ENCODE measurements around the gene ZNF579. TPM values are rescaled to one million over a fixed set of nuclear protein-coding genes. Genes with fewer than 3 reads are reported as not detected.

ZNF579 gene
- total and polyA plus RNA-seq, 2 donors (not counting 3 experiments of a cell fraction or from before 2014, with no cell fraction given): 11.6 to 15.7 TPM

DNA sequence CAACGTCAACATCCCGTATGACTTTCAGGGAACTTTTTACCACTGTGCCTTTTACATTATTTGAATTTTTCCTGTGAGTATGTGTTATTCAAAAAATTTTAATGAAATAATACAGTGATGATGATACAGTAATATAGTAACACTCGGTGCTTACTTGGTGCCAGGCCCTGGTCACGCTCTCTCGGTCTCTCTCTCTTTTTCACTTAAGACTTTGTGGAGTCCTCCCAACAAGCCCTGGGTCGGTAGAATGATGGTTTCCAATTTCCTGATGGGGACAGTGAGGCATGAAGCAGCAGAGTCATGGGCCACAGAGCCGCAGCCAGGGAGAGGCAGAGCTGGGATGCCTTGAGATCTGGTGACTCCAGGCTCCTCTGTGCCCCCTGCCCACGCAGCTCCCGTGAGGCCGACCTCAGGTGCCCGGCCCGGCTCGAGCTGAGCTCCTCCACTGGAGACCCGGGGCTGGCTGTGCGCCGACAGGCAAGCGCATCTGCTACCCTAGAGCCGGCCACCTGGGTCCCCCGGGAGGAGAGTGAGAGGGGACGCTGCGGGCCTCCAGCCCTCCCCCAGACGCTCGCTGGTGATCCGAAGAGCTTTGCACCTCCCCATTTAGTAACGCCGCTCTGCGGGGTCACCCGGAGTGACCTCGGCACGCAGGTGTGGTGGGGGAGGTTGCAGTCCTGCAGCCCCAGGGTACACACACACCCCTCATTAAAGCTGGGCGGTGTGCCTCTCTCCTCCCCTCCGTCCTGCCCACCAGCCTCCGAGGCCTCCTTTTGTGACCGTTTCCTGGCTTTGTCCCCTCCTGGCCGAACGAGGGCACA is 30.9 kb downstream of the ZNF579 start:
- Histone ChIP-seq H3K36me3 (ENCODE audit: control insufficient read depth in 2 of 2, extremely low read depth in 1 of 2, insufficient read depth in 2 of 2, low read length in 2 of 2) (no peaks in the 10 kb centered on the region), H3K9me1 (replicated peaks; ENCODE audit: control insufficient read depth, extremely low read depth, insufficient read depth, low read length) (no peaks in the 10 kb centered on the region)
- CTCF ChIA-PET: interaction anchor here (0.7 to 2.0 kb wide), 7 partner anchors 9 to 83 kb away, joined by 3 to 9 read pairs (median 4); partner anchors contain the start of gene FIZ1

More for the DNA sequence above, 30.9 kb downstream of the ZNF579 start:
- intact Hi-C loops (cut with micrococcal nuclease) (loop anchor here (1.0 kb wide), 2 partner anchors 31 to 32 kb away; partner anchors contain the start of gene ZNF579), dilution Hi-C loops (cut with MboI; ENCODE audit: extremely low pct_ligation_motif_present, low sequenced_read_pairs) (no loop called here)
- peaks cover 33% of the 10 kb centered on the region for H3K4me1 ChIP-seq (ENCODE audit: control insufficient read depth, extremely low read depth, insufficient read depth, low read length)
- FAIRE-seq (peak; percentile 83), DNase-seq (ENCODE audit: low read depth, low spot score) (peak; percentile 86)
- H3K79me2 ChIP-seq (ENCODE audit: control insufficient read depth, insufficient read depth, low read length): no peaks in the 10 kb centered on the region
- no peaks in the 10 kb centered on the region for H4K20me1 ChIP-seq (replicated peaks; ENCODE audit: control insufficient read depth, extremely low read depth, insufficient read depth, low read length)
- peaks cover 0 to 3% of the 10 kb centered on the region in 2 experiments for H3K27me3 ChIP-seq (ENCODE audit: control insufficient read depth in 2 of 2, insufficient read depth in 2 of 2, low read length in 2 of 2)
- TSS peak; percentile 98 for BruUV-seq (replicated peaks)
- POLR2A ChIA-PET: interaction anchor here (0.5 kb wide), 1 partner anchor 73 kb away, joined by 3 read pairs; no protein-coding TSS in a partner anchor
- H3K4me2 ChIP-seq (ENCODE audit: insufficient read depth, low read length): peak overlapping the region; percentile 65
- peak; percentile 76 for TF ChIP-seq FOS (IDR thresholded peaks at IDR 0.05; ENCODE audit: borderline replicate concordance, insufficient read depth, low read length)
- peak; percentile 35 for TF ChIP-seq POLR2AphosphoS5 (IDR thresholded peaks at IDR 0.05; ENCODE audit: insufficient read depth, low read depth, low read length)
- peak; percentile 80 for TF ChIP-seq JUN (IDR thresholded peaks at IDR 0.05; ENCODE audit: borderline replicate concordance, insufficient read depth, insufficient read length, low read depth)
- TF ChIP-seq, protein P1, sequence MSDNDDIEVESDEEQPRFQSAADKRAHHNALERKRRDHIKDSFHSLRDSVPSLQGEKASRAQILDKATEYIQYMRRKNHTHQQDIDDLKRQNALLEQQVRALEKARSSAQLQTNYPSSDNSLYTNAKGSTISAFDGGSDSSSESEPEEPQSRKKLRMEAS (IDR thresholded peaks at IDR 0.05; ENCODE audit: insufficient read depth, insufficient read length): no peak
- TF ChIP-seq, protein P2, sequence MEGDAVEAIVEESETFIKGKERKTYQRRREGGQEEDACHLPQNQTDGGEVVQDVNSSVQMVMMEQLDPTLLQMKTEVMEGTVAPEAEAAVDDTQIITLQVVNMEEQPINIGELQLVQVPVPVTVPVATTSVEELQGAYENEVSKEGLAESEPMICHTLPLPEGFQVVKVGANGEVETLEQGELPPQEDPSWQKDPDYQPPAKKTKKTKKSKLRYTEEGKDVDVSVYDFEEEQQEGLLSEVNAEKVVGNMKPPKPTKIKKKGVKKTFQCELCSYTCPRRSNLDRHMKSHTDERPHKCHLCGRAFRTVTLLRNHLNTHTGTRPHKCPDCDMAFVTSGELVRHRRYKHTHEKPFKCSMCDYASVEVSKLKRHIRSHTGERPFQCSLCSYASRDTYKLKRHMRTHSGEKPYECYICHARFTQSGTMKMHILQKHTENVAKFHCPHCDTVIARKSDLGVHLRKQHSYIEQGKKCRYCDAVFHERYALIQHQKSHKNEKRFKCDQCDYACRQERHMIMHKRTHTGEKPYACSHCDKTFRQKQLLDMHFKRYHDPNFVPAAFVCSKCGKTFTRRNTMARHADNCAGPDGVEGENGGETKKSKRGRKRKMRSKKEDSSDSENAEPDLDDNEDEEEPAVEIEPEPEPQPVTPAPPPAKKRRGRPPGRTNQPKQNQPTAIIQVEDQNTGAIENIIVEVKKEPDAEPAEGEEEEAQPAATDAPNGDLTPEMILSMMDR (IDR thresholded peaks at IDR 0.05; ENCODE audit: extremely low read depth in 1 of 2, insufficient read depth in 1 of 2, low read depth in 1 of 2, low read length in 2 of 2): peak in 1 of 2 donors; percentile 13
- H3K4me3 ChIP-seq (replicated peaks in 1 of 3; ENCODE audit: insufficient read depth in 1 of 3, low read depth in 1 of 3, low read length in 3 of 3): peak overlapping the region in 2 of 3 experiments; percentile 21 to 26
- H3K27ac ChIP-seq (ENCODE audit: insufficient read depth, low read depth, low read length): peak overlapping the region; percentile 96
- H3K9me3 ChIP-seq (replicated peaks; ENCODE audit: control insufficient read depth, insufficient read depth, low read length): no peaks in the 10 kb centered on the region
- peak overlapping the region; percentile 79 for H3K9ac ChIP-seq (replicated peaks; ENCODE audit: extremely low read depth, insufficient read depth, low read length)
- H2AFZ ChIP-seq (ENCODE audit: low read depth, low read length): peak overlapping the region; percentile 65
